ENCODE results near the gene CMSS1. TPM values are rescaled to one million over a fixed set of nuclear protein-coding genes. Genes with fewer than 3 reads are reported as not detected.
A peak's percentile ranks its signal among the peaks of the same experiment; 100 is the strongest.

CMSS1 gene
- total and polyA plus RNA-seq, 2 of the 13 experiments (the other 11 are each of a cell fraction or from before 2014, with no cell fraction given) = 6.4 to 48.7 TPM

DNA sequence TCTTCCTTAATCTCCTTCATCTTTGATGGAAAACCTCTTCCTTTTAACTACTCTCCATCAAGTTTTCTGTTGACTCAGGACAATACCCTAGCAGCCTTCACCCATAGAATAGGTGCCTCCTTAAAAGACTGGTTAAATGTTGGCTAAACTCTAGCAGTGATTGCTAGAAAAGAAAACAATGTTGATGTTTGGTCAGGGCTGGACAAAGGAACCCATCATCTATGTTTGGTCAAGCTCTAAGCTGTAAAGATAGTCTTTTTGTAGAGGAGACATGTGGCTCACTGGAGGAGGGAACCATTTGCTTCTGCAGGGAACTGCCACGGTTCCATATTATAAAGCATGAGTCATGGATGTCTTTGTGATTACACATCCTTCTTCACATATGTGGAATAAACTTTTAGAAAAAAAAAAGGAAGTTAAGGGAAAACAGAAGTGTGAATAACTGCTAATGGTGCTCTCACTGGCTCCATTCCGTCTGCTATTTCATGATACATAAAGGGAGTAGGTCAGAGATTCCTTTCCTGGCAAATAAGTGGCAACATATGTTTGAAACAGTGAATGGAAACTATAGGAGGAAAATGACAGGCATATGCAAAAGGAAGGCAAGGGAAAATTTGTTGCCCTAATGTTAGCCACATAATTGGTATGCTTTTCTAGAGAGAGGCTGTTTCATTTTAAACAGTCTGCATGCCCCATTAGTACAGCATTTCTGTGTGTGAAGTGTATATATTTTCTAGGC lies 78.2 kb downstream of the CMSS1 start (continued):
- no peak for TF ChIP-seq ZNF570 (CRISPR knock-in tag; IDR thresholded peaks at IDR 0.05; ENCODE audit: borderline replicate concordance)
- TF ChIP-seq KDM5B (CRISPR knock-in tag; IDR thresholded peaks at IDR 0.05; ENCODE audit: borderline replicate concordance) = no peak
- TF ChIP-seq SNAI1 (CRISPR knock-in tag; IDR thresholded peaks at IDR 0.05; ENCODE audit: borderline replicate concordance) = no peak
- no peak for TF ChIP-seq ZNF136 (CRISPR knock-in tag; IDR thresholded peaks at IDR 0.05; ENCODE audit: low read depth)
- TF ChIP-seq KLF12 (CRISPR knock-in tag; IDR thresholded peaks at IDR 0.05; ENCODE audit: borderline replicate concordance) = no peak
- TF ChIP-seq ZNF644 (CRISPR knock-in tag; IDR thresholded peaks at IDR 0.05; ENCODE audit: low read depth) = peak; percentile 94
- TF ChIP-seq U2AF1 (optimal IDR thresholded peaks at IDR 0.05; ENCODE audit: low read depth, low read length) = no peak
- no peak for TF ChIP-seq ZNF597 (CRISPR knock-in tag; IDR thresholded peaks at IDR 0.05)
- TF ChIP-seq ZNF768 (CRISPR knock-in tag; IDR thresholded peaks at IDR 0.05) = no peak
- TF ChIP-seq DMAP1 (CRISPR knock-in tag; IDR thresholded peaks at IDR 0.05) = no peak
- TF ChIP-seq GATA4 (IDR thresholded peaks at IDR 0.05; ENCODE audit: borderline replicate concordance, low read depth) = no peak
- no peak; the same call in 2 of the 3 replicates for TF ChIP-seq MXI1 (IDR thresholded peaks at IDR 0.05; ENCODE audit: borderline replicate concordance, low read depth, low read length)
- TF ChIP-seq, protein P1, sequence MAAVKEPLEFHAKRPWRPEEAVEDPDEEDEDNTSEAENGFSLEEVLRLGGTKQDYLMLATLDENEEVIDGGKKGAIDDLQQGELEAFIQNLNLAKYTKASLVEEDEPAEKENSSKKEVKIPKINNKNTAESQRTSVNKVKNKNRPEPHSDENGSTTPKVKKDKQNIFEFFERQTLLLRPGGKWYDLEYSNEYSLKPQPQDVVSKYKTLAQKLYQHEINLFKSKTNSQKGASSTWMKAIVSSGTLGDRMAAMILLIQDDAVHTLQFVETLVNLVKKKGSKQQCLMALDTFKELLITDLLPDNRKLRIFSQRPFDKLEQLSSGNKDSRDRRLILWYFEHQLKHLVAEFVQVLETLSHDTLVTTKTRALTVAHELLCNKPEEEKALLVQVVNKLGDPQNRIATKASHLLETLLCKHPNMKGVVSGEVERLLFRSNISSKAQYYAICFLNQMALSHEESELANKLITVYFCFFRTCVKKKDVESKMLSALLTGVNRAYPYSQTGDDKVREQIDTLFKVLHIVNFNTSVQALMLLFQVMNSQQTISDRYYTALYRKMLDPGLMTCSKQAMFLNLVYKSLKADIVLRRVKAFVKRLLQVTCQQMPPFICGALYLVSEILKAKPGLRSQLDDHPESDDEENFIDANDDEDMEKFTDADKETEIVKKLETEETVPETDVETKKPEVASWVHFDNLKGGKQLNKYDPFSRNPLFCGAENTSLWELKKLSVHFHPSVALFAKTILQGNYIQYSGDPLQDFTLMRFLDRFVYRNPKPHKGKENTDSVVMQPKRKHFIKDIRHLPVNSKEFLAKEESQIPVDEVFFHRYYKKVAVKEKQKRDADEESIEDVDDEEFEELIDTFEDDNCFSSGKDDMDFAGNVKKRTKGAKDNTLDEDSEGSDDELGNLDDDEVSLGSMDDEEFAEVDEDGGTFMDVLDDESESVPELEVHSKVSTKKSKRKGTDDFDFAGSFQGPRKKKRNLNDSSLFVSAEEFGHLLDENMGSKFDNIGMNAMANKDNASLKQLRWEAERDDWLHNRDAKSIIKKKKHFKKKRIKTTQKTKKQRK (IDR thresholded peaks at IDR 0.05; ENCODE audit: low read length) = no peak
- TF ChIP-seq TEF (CRISPR knock-in tag; IDR thresholded peaks at IDR 0.05) = no peak
- no peak for TF ChIP-seq ZNF766 (CRISPR knock-in tag; IDR thresholded peaks at IDR 0.05; ENCODE audit: borderline replicate concordance)
- peak; percentile 75; the same call in 1 of the 2 replicates for TF ChIP-seq HDAC2 (CRISPR knock-in tag; IDR thresholded peaks at IDR 0.05)
- no peak for TF ChIP-seq ATF7-NPFF (CRISPR knock-in tag; IDR thresholded peaks at IDR 0.05; ENCODE audit: low read depth)
- no peak for TF ChIP-seq MXD4 (CRISPR knock-in tag; IDR thresholded peaks at IDR 0.05)
- TF ChIP-seq PPARG (CRISPR knock-in tag; conservative IDR thresholded peaks at IDR 0.05) = 0 out of 2 replicates have a peak, but pooled peaks have one; percentile 33
- TF ChIP-seq, protein P2, sequence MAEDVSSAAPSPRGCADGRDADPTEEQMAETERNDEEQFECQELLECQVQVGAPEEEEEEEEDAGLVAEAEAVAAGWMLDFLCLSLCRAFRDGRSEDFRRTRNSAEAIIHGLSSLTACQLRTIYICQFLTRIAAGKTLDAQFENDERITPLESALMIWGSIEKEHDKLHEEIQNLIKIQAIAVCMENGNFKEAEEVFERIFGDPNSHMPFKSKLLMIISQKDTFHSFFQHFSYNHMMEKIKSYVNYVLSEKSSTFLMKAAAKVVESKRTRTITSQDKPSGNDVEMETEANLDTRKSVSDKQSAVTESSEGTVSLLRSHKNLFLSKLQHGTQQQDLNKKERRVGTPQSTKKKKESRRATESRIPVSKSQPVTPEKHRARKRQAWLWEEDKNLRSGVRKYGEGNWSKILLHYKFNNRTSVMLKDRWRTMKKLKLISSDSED (CRISPR knock-in tag; IDR thresholded peaks at IDR 0.05) = no peak
- TF ChIP-seq NR2C2 (CRISPR knock-in tag; IDR thresholded peaks at IDR 0.05; ENCODE audit: borderline replicate concordance) = no peak
- TF ChIP-seq FOSL2 (CRISPR knock-in tag; IDR thresholded peaks at IDR 0.05) = peak; percentile 85
- no peak for TF ChIP-seq MED1 (CRISPR knock-in tag; IDR thresholded peaks at IDR 0.05)
- TF ChIP-seq ZNF225 (CRISPR knock-in tag; IDR thresholded peaks at IDR 0.05) = no peak

Measured in HepG2 (cell line).